Smooth muscle cell (in vitro differentiated cells): ENCODE measurements around the gene OXSR1. TPM values are rescaled to one million over a fixed set of nuclear protein-coding genes. Genes with fewer than 3 reads are reported as not detected.

Experiments used
- DNase-seq: peaks from one replicate; lab custom pipeline; 2025; ENCODE audit not compliant: unreplicated experiment; lab: John Stamatoyannopoulos, UW
- H2AFZ ChIP-seq: fragments of 200-600 bp; sonication (generic); 2 replicates; pipeline ENCODE4 v1.6.0; 2016; ENCODE audit warnings: antibody characterized with exemption, low read depth, mild to moderate bottlenecking
- H3F3A ChIP-seq: fragments of 200-600 bp; sonication (generic); 2 replicates; pipeline ENCODE4 v1.6.0; 2017; ENCODE audit warnings: antibody characterized with exemption, low read depth
- H3K27ac ChIP-seq: fragments of 200-600 bp; sonication (generic); 2 replicates; pipeline ENCODE4 v1.5.1; 2016; ENCODE audit warnings: low read depth, mild to moderate bottlenecking
- H3K27me3 ChIP-seq: fragments of 200-600 bp; sonication (generic); 2 replicates; pipeline ENCODE4 v1.6.1; 2016; ENCODE audit warnings: low read depth, mild to moderate bottlenecking
- H3K36me3 ChIP-seq: fragments of 200-600 bp; sonication (generic); 2 replicates; pipeline ENCODE4 v1.5.1; 2016; ENCODE audit warnings: low read depth
- H3K4me1 ChIP-seq: fragments of 200-600 bp; sonication (generic); 2 replicates; pipeline ENCODE4 v1.5.1; 2016; ENCODE audit warnings: low read depth
- H3K4me2 ChIP-seq: fragments of 200-600 bp; sonication (generic); 2 replicates; pipeline ENCODE4 v1.6.0; 2016; ENCODE audit warnings: mild to moderate bottlenecking
- H3K4me3 ChIP-seq: fragments of 200-600 bp; sonication (generic); 2 replicates; pipeline ENCODE4 v1.5.1; 2016; ENCODE audit warnings: mild to moderate bottlenecking
- H3K79me2 ChIP-seq: fragments of 200-600 bp; sonication (generic); 2 replicates; pipeline ENCODE4 v1.6.0; 2016; ENCODE audit warnings: low read depth, mild to moderate bottlenecking
- H3K9ac ChIP-seq: fragments of 200-600 bp; sonication (generic); 2 replicates; pipeline ENCODE4 v1.6.0; 2016; ENCODE audit warnings: low read depth
- H3K9me3 ChIP-seq: fragments of 200-600 bp; sonication (generic); replicated peaks from 2 replicates; pipeline ENCODE4 v1.5.1; 2016; ENCODE audit warnings: low read depth
- H4K20me1 ChIP-seq: fragments of 200-600 bp; sonication (generic); 2 replicates; pipeline ENCODE4 v1.6.0; 2016; ENCODE audit warnings: low read depth
- CTCF ChIP-seq: fragments of 200-600 bp; sonication (generic); IDR thresholded peaks from 2 replicates; pipeline ENCODE4 v1.5.1; 2017; ENCODE audit warnings: borderline replicate concordance, mild to moderate bottlenecking, antibody characterized with exemption; ENCODE audit not compliant: insufficient read depth, poor library complexity, severe bottlenecking
- WGBS: methylation state at CpG from one replicate; pipeline ENCODE4 v1.1.7; 2016; ENCODE audit warnings: low lambda C conversion rate; 5-methylcytosine and 5-hydroxymethylcytosine counted together
- polyA plus RNA-seq: library from polyadenylated mRNA; unstranded; fragments of >200 nt; fragmentation: Nextera tagmentation; extraction: Ambion mirVana; gene quantifications from 2 replicates; pipeline ENCODE4 v1.2.1, GENCODE V29; 2016
- total RNA-seq: library from RNA; depleted of rRNA; stranded (reverse); fragments of >200 nt; gene quantifications from 2 replicates; pipeline ENCODE4 v1.2.3, GENCODE V29; 2014

Gene OXSR1
- total RNA-seq (50.3 and 50.6 TPM in 2 replicates), polyA plus RNA-seq (11.9 and 21.7 TPM in 2 replicates)

GRCh38 chr3:38164952-38165721 lies at the start of gene OXSR1:
OXSR1 (plus strand) TSS chr3:38165537; CDS start chr3:38165877, 340 bp downstream.
- H3K79me2 ChIP-seq, result peaks cover 43% of the 10 kb centered on the region
- peak within 1 kb of the TSS; percentile 85 for H3K4me3 ChIP-seq
- peak within 1 kb of the TSS; percentile 92 for H2AFZ ChIP-seq
- TF ChIP-seq CTCF, result no peak
- 2% methylated on average over 54 of the region's 57 CpGs for WGBS
- peak; percentile 96 for DNase-seq
- peaks cover 25% of the 10 kb centered on the region for H4K20me1 ChIP-seq
- peaks cover 21% of the 10 kb centered on the region for H3F3A ChIP-seq
- H3K27me3 ChIP-seq, result no peaks in the 10 kb centered on the region
- peak within 1 kb of the TSS; percentile 91 for H3K9ac ChIP-seq
- peaks cover 29% of the 10 kb centered on the region for H3K4me1 ChIP-seq
- no peaks in the 10 kb centered on the region for H3K9me3 ChIP-seq
- peak within 1 kb of the TSS; percentile 99 for H3K27ac ChIP-seq
- no peaks in the 10 kb centered on the region for H3K36me3 ChIP-seq
- H3K4me2 ChIP-seq, result peak within 1 kb of the TSS; percentile 89

- Histone ChIP-seq H3F3A (no peaks in the 10 kb centered on the region), H2AFZ (no peak overlapping the region), H3K27ac (no peak overlapping the region), H4K20me1 (no peaks in the 10 kb centered on the region), H3K9me3 (no peaks in the 10 kb centered on the region), H3K9ac (no peak overlapping the region), H3K79me2 (no peaks in the 10 kb centered on the region), H3K4me2 (no peak overlapping the region), H3K4me3 (no peak overlapping the region), H3K27me3 (no peaks in the 10 kb centered on the region), H3K36me3 (no peaks in the 10 kb centered on the region), H3K4me1 (no peaks in the 10 kb centered on the region)
- no peak for DNase-seq
- no peak for TF ChIP-seq CTCF
- WGBS, result 88% methylated on average over 9 of the region's 9 CpGs
Measured at GRCh38 chr3:38115645-38116427, 49.5 kb upstream of the OXSR1 start.

GRCh38 chr3:38116471-38117162 lies 48.7 kb upstream of the OXSR1 start:
- no peak for DNase-seq
- Histone ChIP-seq H2AFZ (no peak overlapping the region), H3K4me1 (no peaks in the 10 kb centered on the region), H3K36me3 (no peaks in the 10 kb centered on the region), H3K79me2 (no peaks in the 10 kb centered on the region), H3K9me3 (no peaks in the 10 kb centered on the region), H3K4me2 (no peak overlapping the region), H3K27me3 (no peaks in the 10 kb centered on the region), H3K4me3 (no peak overlapping the region), H3F3A (no peaks in the 10 kb centered on the region), H4K20me1 (no peaks in the 10 kb centered on the region), H3K27ac (no peak overlapping the region), H3K9ac (no peak overlapping the region)
- WGBS, result 95% methylated on average over 12 of the region's 12 CpGs
- TF ChIP-seq CTCF, result no peak
